ENCODE measurements around the gene BRF1. TPM values are rescaled to one million over a fixed set of nuclear protein-coding genes. Genes with fewer than 3 reads are reported as not detected.

The BRF1 gene
- total RNA-seq, 1 donor from 2014 or later = 16.9 TPM

DNA sequence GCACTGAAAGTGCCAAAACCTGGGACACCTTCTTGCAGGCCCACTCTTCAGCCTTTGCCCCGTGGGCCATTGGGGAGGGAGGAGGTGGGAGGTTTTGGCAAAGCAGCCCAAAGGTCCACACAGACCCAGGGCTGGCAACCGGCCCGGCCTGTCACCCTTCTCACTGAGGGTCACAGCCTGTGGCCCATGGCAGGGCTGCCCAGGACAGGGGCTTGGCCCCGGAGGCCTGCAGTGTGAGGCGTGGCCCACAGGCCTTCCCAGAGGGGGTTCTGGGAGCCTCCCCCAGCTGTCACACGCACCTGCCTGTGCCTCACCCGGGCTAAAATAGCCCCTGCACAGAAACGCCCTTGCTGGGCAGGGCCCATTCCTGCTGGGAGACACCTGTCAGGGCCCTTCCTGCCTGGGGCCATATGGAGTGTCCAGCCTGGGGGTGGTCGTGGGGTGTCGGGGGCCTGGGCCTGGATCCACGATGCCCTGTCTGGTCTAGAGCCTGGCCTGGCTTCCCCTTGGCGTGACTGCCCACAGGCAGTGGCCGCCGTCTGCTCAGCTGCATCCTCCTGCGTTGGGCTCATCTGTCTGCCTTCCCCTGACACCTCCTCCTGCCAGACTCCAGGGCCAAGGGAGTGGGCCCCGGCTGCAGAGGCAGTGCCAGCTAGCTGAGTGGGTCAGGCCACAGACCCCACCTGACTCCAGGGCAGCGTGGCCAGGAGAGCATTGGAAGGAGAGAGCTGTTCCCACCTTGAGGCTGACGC, 33.0 kb upstream of the BRF1 start:
- H3K4me3 ChIP-seq = no peak overlapping the region
- H3K27me3 ChIP-seq = no peaks in the 10 kb centered on the region
- H3K9ac ChIP-seq = no peak overlapping the region
- no peaks in the 10 kb centered on the region for H3K36me3 ChIP-seq
- H2AFZ ChIP-seq (replicated peaks) = no peak overlapping the region
- no peak overlapping the region for H3K27ac ChIP-seq
- Mint-ChIP-seq H3K27ac (no peak overlapping the region), H3K4me1 (peaks cover 23% of the 10 kb centered on the region), H3K4me3 (no peak overlapping the region), H3K9me3 (peaks cover 8% of the 10 kb centered on the region), H3K36me3 (peaks cover 3% of the 10 kb centered on the region), H3K27me3 (ENCODE audit: insufficient read depth, low read depth) (no peaks in the 10 kb centered on the region)
- no peak for TF ChIP-seq EZH2phosphoT487 (IDR thresholded peaks at IDR 0.05)
- TF ChIP-seq EZH2 (IDR thresholded peaks at IDR 0.05) = no peak
- TF ChIP-seq, protein P1, sequence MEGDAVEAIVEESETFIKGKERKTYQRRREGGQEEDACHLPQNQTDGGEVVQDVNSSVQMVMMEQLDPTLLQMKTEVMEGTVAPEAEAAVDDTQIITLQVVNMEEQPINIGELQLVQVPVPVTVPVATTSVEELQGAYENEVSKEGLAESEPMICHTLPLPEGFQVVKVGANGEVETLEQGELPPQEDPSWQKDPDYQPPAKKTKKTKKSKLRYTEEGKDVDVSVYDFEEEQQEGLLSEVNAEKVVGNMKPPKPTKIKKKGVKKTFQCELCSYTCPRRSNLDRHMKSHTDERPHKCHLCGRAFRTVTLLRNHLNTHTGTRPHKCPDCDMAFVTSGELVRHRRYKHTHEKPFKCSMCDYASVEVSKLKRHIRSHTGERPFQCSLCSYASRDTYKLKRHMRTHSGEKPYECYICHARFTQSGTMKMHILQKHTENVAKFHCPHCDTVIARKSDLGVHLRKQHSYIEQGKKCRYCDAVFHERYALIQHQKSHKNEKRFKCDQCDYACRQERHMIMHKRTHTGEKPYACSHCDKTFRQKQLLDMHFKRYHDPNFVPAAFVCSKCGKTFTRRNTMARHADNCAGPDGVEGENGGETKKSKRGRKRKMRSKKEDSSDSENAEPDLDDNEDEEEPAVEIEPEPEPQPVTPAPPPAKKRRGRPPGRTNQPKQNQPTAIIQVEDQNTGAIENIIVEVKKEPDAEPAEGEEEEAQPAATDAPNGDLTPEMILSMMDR (IDR thresholded peaks at IDR 0.05) = no peak
- no peaks in the 10 kb centered on the region for H3K79me2 ChIP-seq (ENCODE audit: low read depth)
- H3K4me2 ChIP-seq = no peak overlapping the region
- DNase-seq (ENCODE audit: low spot score) = no peak
- H3K4me1 ChIP-seq = peaks cover 3% of the 10 kb centered on the region
- no peaks in the 10 kb centered on the region for H3K9me3 ChIP-seq (ENCODE audit: low read depth)
- peaks cover 24% of the 10 kb centered on the region for H4K20me1 ChIP-seq (ENCODE audit: low read depth)
- H3F3A ChIP-seq (ENCODE audit: low read depth) = no peaks in the 10 kb centered on the region

DNA sequence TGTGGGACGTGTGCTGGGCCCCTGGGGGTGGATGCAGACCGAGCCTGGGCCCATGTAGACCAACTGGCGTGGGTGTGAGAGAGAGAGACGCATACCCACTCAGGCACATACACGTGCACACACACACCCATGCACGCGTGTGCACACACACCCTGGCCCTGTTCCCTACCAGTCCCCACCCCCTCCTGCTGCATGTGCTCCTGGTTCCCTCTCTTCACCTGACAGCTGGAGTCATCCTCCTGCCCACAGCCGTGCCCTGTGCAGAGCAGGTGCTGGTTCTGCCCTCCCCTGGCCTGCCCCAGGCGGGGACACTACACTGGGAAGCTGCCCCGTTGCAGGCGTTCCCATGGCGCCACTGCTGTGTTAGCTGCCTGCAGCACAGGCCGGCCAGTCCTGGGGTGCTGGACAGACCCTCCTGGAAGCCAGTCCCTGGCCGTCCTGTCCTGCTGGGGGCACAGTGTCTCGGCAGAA, 32.3 kb upstream of the BRF1 start:
- Histone ChIP-seq H3K4me2 (no peak overlapping the region), H3K9me3 (ENCODE audit: low read depth) (no peaks in the 10 kb centered on the region), H4K20me1 (ENCODE audit: low read depth) (peaks cover 31% of the 10 kb centered on the region), H3K27ac (no peak overlapping the region), H3K79me2 (ENCODE audit: low read depth) (peaks cover 2% of the 10 kb centered on the region), H3K4me1 (peaks cover 9% of the 10 kb centered on the region), H3K9ac (no peak overlapping the region), H2AFZ (replicated peaks) (no peak overlapping the region), H3K4me3 (no peak overlapping the region), H3F3A (ENCODE audit: low read depth) (peaks cover 2% of the 10 kb centered on the region), H3K27me3 (no peaks in the 10 kb centered on the region), H3K36me3 (no peaks in the 10 kb centered on the region)
- TF ChIP-seq EZH2 (IDR thresholded peaks at IDR 0.05) = no peak
- TF ChIP-seq, protein P1 (IDR thresholded peaks at IDR 0.05) = no peak
- no peak for TF ChIP-seq EZH2phosphoT487 (IDR thresholded peaks at IDR 0.05)
- peak overlapping the region; percentile 50 for H3K27ac Mint-ChIP-seq
- peaks cover 8% of the 10 kb centered on the region for H3K9me3 Mint-ChIP-seq
- no peak overlapping the region for H3K4me3 Mint-ChIP-seq
- no peaks in the 10 kb centered on the region for H3K27me3 Mint-ChIP-seq (ENCODE audit: insufficient read depth, low read depth)
- no peak for DNase-seq (ENCODE audit: low spot score)
- peaks cover 5% of the 10 kb centered on the region for H3K36me3 Mint-ChIP-seq
- H3K4me1 Mint-ChIP-seq = peaks cover 29% of the 10 kb centered on the region

DNA sequence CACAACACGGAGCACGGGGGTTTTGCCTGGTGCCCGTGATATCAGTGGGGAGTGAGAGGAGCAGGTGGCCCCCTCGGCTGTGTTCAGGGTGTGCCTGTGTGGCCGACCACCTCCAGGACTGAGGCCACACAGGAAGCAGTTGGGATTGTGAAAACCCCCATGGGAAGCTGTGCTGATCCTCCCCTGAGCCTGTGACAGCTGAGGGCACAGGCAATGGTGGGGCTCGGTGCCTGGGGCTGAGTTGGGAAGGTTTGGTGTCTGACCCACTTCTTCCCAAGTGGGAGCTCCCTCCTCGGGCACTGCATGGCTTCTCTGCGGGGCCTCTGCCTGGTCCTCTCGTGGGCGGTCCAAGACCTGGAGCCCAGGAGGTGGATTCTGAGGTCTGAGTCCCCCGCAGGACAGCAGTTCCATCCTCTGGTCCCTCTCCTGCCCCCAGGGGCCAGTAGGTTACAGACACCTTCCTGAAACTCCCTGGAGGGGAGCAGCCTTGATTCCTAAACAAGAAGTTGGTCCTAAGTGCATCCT, 31.6 kb upstream of the BRF1 start:
- no peak overlapping the region for H3K4me3 ChIP-seq
- no peaks in the 10 kb centered on the region for H3K9me3 ChIP-seq (ENCODE audit: low read depth)
- no peak overlapping the region for H3K4me2 ChIP-seq
- H3K9ac ChIP-seq = no peak overlapping the region
- no peak for DNase-seq (ENCODE audit: low spot score)
- peaks cover 6% of the 10 kb centered on the region for H3K79me2 ChIP-seq (ENCODE audit: low read depth)
- no peak overlapping the region for H3K4me3 Mint-ChIP-seq
- H3F3A ChIP-seq (ENCODE audit: low read depth) = peaks cover 8% of the 10 kb centered on the region
- H3K4me1 Mint-ChIP-seq = peaks cover 32% of the 10 kb centered on the region
- no peaks in the 10 kb centered on the region for H3K36me3 ChIP-seq
- no peaks in the 10 kb centered on the region for H3K27me3 ChIP-seq
- peak overlapping the region; percentile 50 for H3K27ac Mint-ChIP-seq
- H4K20me1 ChIP-seq (ENCODE audit: low read depth) = peaks cover 37% of the 10 kb centered on the region
- no peak overlapping the region for H3K27ac ChIP-seq
- H3K27me3 Mint-ChIP-seq (ENCODE audit: insufficient read depth, low read depth) = no peaks in the 10 kb centered on the region
- H2AFZ ChIP-seq (replicated peaks) = no peak overlapping the region
- peaks cover 5% of the 10 kb centered on the region for H3K36me3 Mint-ChIP-seq
- peaks cover 15% of the 10 kb centered on the region for H3K4me1 ChIP-seq
- TF ChIP-seq EZH2phosphoT487 (IDR thresholded peaks at IDR 0.05) = no peak
- TF ChIP-seq EZH2 (IDR thresholded peaks at IDR 0.05) = no peak
- TF ChIP-seq, protein P1 (IDR thresholded peaks at IDR 0.05) = no peak
- peaks cover 8% of the 10 kb centered on the region for H3K9me3 Mint-ChIP-seq
